GM12878 (cell line): ENCODE measurements around the gene CUEDC1. TPM values are rescaled to one million over a fixed set of nuclear protein-coding genes. Genes with fewer than 3 reads are reported as not detected.

Experiments used
- ATAC-seq: fragments of 200-7000 bp; cut with Tn5 transposase; 3 replicates; pipeline ENCODE4 v1.9.1; 2020; ENCODE audit warnings: mild to moderate bottlenecking, moderate library complexity
- BruUV-seq: library from RNA; stranded (reverse); fragments of 400-500 nt; replicated peaks from 2 replicates; lab custom pipeline; 2021; lab: Mats Ljungman, UMichigan
- CTCF ChIA-PET: fragments of 300-600 bp; sonication (Branson Sonifier 250); formaldehyde crosslinking; extraction: SDS; loops from one replicate; lab custom pipeline; 2021; ENCODE audit warnings: inconsistent platforms; lab: Yijun Ruan, JAX
- POLR2A ChIA-PET: fragments of 350-600 bp; formaldehyde crosslinking; extraction: SDS; loops from one replicate; lab custom pipeline; 2021; ENCODE audit warnings: inconsistent platforms; lab: Charles Lee
- RAD21 ChIA-PET: fragments of 300-600 bp; sonication (Branson Sonifier 250); formaldehyde crosslinking; loops from one replicate; lab custom pipeline; 2023; ENCODE audit warnings: antibody characterized with exemption; ENCODE audit not compliant: unreplicated experiment; lab: Charles Lee
- SMC1A ChIA-PET: fragments of 300-600 bp; sonication (Branson Sonifier 250); formaldehyde crosslinking; loops from one replicate; lab custom pipeline; 2023; ENCODE audit not compliant: unreplicated experiment, uncharacterized antibody; lab: Charles Lee
- DNase-seq: peaks from one replicate; pipeline ENCODE4 v3.0.0-alpha.2; 2011; ENCODE audit warnings: low read depth, low spot score
- FAIRE-seq: peaks from 3 replicates; lab custom pipeline; 2011; peaks lifted over from hg19 to GRCh38; lab: Jason Lieb, UNC
- H2AFZ ChIP-seq: 2 replicates; pipeline ENCODE4 v1.6.0; 2011; ENCODE audit warnings: low read depth, low read length, control low read depth; ENCODE audit not compliant: control insufficient read depth
- H3K27ac ChIP-seq: 2 replicates; pipeline ENCODE4 v1.5.1; 2011; ENCODE audit warnings: control low read depth; ENCODE audit not compliant: control insufficient read depth, insufficient read depth
- H3K27me3 ChIP-seq, 2 experiments: replicated peaks in 1 of 2; 2 replicates each; pipeline versions ENCODE4 v1.6.0 to v1.6.1; 2011; ENCODE audit warnings: low read length in 1 of 2; ENCODE audit not compliant: control insufficient read depth in 2 of 2, insufficient read depth in 2 of 2
- H3K36me3 ChIP-seq, 2 experiments: 2 replicates each; pipeline ENCODE4 v1.5.1; 2011; ENCODE audit warnings: low read length in 1 of 2; ENCODE audit not compliant: control insufficient read depth in 2 of 2, insufficient read depth in 2 of 2
- H3K4me1 ChIP-seq: 2 replicates; pipeline ENCODE4 v1.6.1; 2011; ENCODE audit warnings: mild to moderate bottlenecking, low read length, moderate library complexity, mixed read lengths; ENCODE audit not compliant: control insufficient read depth, insufficient read depth
- H3K4me2 ChIP-seq: 2 replicates; pipeline ENCODE4 v1.6.0; 2011; ENCODE audit warnings: control low read depth; ENCODE audit not compliant: control insufficient read depth, insufficient read depth
- H3K4me3 ChIP-seq: fragments of 200-600 bp; sonication (generic); 2 replicates; pipeline ENCODE4 v1.5.1; 2016
- H3K79me2 ChIP-seq: 2 replicates; pipeline ENCODE4 v1.6.0; 2011; ENCODE audit warnings: low read length; ENCODE audit not compliant: control insufficient read depth, insufficient read depth
- H3K9ac ChIP-seq: 2 replicates; pipeline ENCODE4 v1.8.0; 2011; ENCODE audit warnings: low read length, control low read depth, mixed read lengths; ENCODE audit not compliant: control insufficient read depth, insufficient read depth
- H3K9me3 ChIP-seq: replicated peaks from 3 replicates; pipeline ENCODE4 v1.5.1; 2011; ENCODE audit warnings: mild to moderate bottlenecking, low read length; ENCODE audit not compliant: control insufficient read depth, insufficient read depth
- H4K20me1 ChIP-seq: 2 replicates; pipeline ENCODE4 v1.6.0; 2011; ENCODE audit not compliant: control insufficient read depth, insufficient read depth
- BCL3 ChIP-seq: IDR thresholded peaks from 2 replicates; pipeline ENCODE4 v1.6.1; 2011; ENCODE audit warnings: borderline replicate concordance, low read depth, mild to moderate bottlenecking, moderate library complexity, low read length; ENCODE audit not compliant: insufficient read depth, poor library complexity, severe bottlenecking
- CBX3 ChIP-seq: fragments of 200-600 bp; sonication (generic); IDR thresholded peaks from 2 replicates; pipeline ENCODE4 v1.6.1; 2016; ENCODE audit warnings: low read depth, borderline replicate concordance
- POLR2A ChIP-seq: IDR thresholded peaks from 2 replicates; pipeline ENCODE4 v1.6.1; 2011; ENCODE audit warnings: low read depth, mild to moderate bottlenecking, low read length
- SIN3A ChIP-seq: IDR thresholded peaks from 2 replicates; pipeline ENCODE4 v1.6.1; 2012; ENCODE audit warnings: low read depth, low read length, improper control_type of control experiment
- SMARCA5 ChIP-seq: fragments of 450-650 bp; IDR thresholded peaks from 2 replicates; pipeline ENCODE4 v1.6.1; 2017; ENCODE audit warnings: mild to moderate bottlenecking
- STAT1 ChIP-seq: fragments of 450-650 bp; conservative IDR thresholded peaks from 2 replicates; pipeline ENCODE4 v1.6.1; 2014; ENCODE audit warnings: antibody characterized with exemption, mild to moderate bottlenecking
- ZBTB40 ChIP-seq: fragments of 450-650 bp; IDR thresholded peaks from 2 replicates; pipeline ENCODE4 v1.6.1; 2016; ENCODE audit warnings: mild to moderate bottlenecking, moderate library complexity, borderline replicate concordance
- WGBS: methylation state at CpG from one replicate; pipeline ENCODE4 v1.1.6; 2016; ENCODE audit warnings: low lambda C conversion rate; ENCODE audit not compliant: insufficient replicate concordance, insufficient coverage; ENCODE audit errors: missing lambda C conversion rate; 5-methylcytosine and 5-hydroxymethylcytosine counted together
- in situ Hi-C: fragments of 300-500 bp; cut with MboI; formaldehyde crosslinking; loops from 9 replicates; pipeline ENCODE4 v1.14.3; 2018; ENCODE audit warnings: mixed read lengths
- intact Hi-C: fragments of 100-400 bp; cut with micrococcal nuclease; formaldehyde crosslinking; loops from one replicate; pipeline ENCODE4 v1.14.2; 2022; ENCODE audit not compliant: unreplicated experiment
- polyA plus RNA-seq, 11 experiments: library from polyadenylated mRNA; depleted of rRNA in 4 of 11; unstranded in 6 of 11; stranded (reverse) in 5 of 11; fragments of >200 nt; fragmentation: Nextera tagmentation in 4 of 11; fragmentation: Illumina TruSeq in 1 of 11; extraction: Ambion mirVana in 4 of 11; extraction: Trizol in 1 of 11; gene quantifications; 1 replicate in 1 of 11; 2 replicates in 10 of 11; pipeline versions ENCODE4 v1.2.1 to v1.2.3, GENCODE V29; 2011 to 2016; ENCODE audit warnings: inconsistent platforms in 2 of 11, missing spikeins in 2 of 11, low read depth in 1 of 11
- total RNA-seq, 4 experiments: library from RNA; depleted of rRNA in 3 of 4; stranded (reverse); fragments of >200 nt in 3 of 4; fragmentation: Illumina TruSeq in 1 of 4; extraction: Trizol in 1 of 4; gene quantifications; 2 replicates each; pipeline versions ENCODE4 v1.2.1 to v1.2.3, GENCODE V29; 2013 to 2021

Gene CUEDC1
- total and polyA plus RNA-seq, 10 of the 15 experiments (the other 5 are each of a cell fraction or from before 2014, with no cell fraction given): 0.24 to 7.4 (median 1.8) TPM

GRCh38 chr17:57994436-57994835, 39.2 kb upstream of the CUEDC1 start:
- H3K27me3 ChIP-seq: no peaks in the 10 kb centered on the region
- H4K20me1 ChIP-seq: no peaks in the 10 kb centered on the region
- no peak overlapping the region for H3K4me3 ChIP-seq
- H3K9ac ChIP-seq: no peak overlapping the region
- DNase-seq (no peak), FAIRE-seq (no peak), ATAC-seq (no peak)
- ChIA-PET RAD21 (interaction anchor here (0.7 to 12.2 kb wide), 11 partner anchors 12 to 136 kb away, joined by 3 to 239 read pairs (median 6); partner anchors contain the start of gene SRSF1), SMC1A (interaction anchor here (1.0 to 12.0 kb wide), 14 partner anchors 9 to 144 kb away, joined by 3 to 341 read pairs (median 8); partner anchors contain the start of gene SRSF1), CTCF (interaction anchor here (0.6 to 19.6 kb wide), 19 partner anchors 8 to 155 kb away, joined by 3 to 708 read pairs (median 4); partner anchors contain the start of genes MRPS23 and SRSF1), POLR2A (interaction anchor here (0.6 to 1.8 kb wide), 7 partner anchors 8 to 146 kb away, joined by 3 to 9 read pairs (median 5); partner anchors contain the start of gene SRSF1)
- 57% methylated on average over 2 of the region's 2 CpGs for WGBS
- in situ Hi-C loops (loop anchor here (10.0 kb wide), 1 partner anchor 100 kb away; no protein-coding TSS in a partner anchor), intact Hi-C loops (loop anchor here (2.0 kb wide), 1 partner anchor 102 kb away; no protein-coding TSS in a partner anchor)
- BruUV-seq: no TSS peak
- peaks cover 0 to 21% of the 10 kb centered on the region in 2 experiments; a peak in 3 of 4 replicates for H3K36me3 ChIP-seq
- no peak overlapping the region for H3K27ac ChIP-seq
- H2AFZ ChIP-seq: no peak overlapping the region
- H3K4me2 ChIP-seq: no peak overlapping the region
- H3K79me2 ChIP-seq: peaks cover 3% of the 10 kb centered on the region
- no peaks in the 10 kb centered on the region for H3K9me3 ChIP-seq
- H3K4me1 ChIP-seq: peaks cover 22% of the 10 kb centered on the region
- no peak for TF ChIP-seq SMARCA5
- TF ChIP-seq POLR2A: no peak
- TF ChIP-seq STAT1: no peak
- no peak for TF ChIP-seq SIN3A
- TF ChIP-seq BCL3: peak; percentile 9
- no peak for TF ChIP-seq ZBTB40
- no peak for TF ChIP-seq CBX3
